A549 (cell line): Measurements from ENCODE around the gene NFASC.

Experiments
- CHD4 ChIP-seq: fragments of 200-600 bp; sonication (generic); IDR thresholded peaks from 2 replicates; pipeline ENCODE4 v1.6.1; 2016; ENCODE audit warnings: antibody characterized with exemption, mild to moderate bottlenecking, borderline replicate concordance
- MAZ ChIP-seq: fragments of 150-350 bp; IDR thresholded peaks from 2 replicates; pipeline ENCODE4 v1.6.1; 2014; ENCODE audit warnings: antibody characterized with exemption, low read depth, low read length, borderline replicate concordance
- POLR2A ChIP-seq: IDR thresholded peaks from 2 replicates; pipeline ENCODE4 v1.6.1; 2012; ENCODE audit warnings: mild to moderate bottlenecking, low read length
- RCOR1 ChIP-seq: fragments of 150-350 bp; IDR thresholded peaks from 2 replicates; pipeline ENCODE4 v1.6.1; 2014; ENCODE audit warnings: antibody characterized with exemption, low read length, low read depth
- TF ChIP-seq, protein P1 (sequence below): IDR thresholded peaks from 2 replicates; pipeline ENCODE4 v1.6.1; 2012; ENCODE audit warnings: low read depth, borderline replicate concordance
- TF ChIP-seq, protein P2 (sequence below): fragments of >200 bp; sonication (Bioruptor Twin); formaldehyde crosslinking; IDR thresholded peaks from 3 replicates; pipeline ENCODE4 v1.5.1; 2016

DNA sequence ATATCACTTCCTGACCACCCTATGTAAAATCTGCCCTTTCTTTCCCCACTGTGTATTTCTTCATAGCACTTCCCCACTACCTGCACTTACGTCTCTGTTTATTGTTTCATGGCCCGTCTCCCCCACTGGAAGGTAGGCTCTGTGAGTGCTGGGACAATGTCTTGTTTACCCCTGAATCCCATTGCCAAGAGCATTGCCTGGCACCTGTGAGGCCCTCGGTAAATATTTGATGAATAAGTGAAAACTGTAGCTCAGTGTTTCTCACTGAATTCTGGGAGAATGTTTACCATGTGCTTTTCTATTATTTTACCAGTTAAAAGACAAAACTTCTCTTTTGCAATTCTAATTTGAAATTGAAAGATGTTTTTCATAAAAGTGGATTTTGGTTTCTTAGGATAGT is 11.8 kb downstream of the NFASC start:
- TF ChIP-seq, protein P1, sequence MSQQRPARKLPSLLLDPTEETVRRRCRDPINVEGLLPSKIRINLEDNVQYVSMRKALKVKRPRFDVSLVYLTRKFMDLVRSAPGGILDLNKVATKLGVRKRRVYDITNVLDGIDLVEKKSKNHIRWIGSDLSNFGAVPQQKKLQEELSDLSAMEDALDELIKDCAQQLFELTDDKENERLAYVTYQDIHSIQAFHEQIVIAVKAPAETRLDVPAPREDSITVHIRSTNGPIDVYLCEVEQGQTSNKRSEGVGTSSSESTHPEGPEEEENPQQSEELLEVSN = no peak
- TF ChIP-seq, protein P2, sequence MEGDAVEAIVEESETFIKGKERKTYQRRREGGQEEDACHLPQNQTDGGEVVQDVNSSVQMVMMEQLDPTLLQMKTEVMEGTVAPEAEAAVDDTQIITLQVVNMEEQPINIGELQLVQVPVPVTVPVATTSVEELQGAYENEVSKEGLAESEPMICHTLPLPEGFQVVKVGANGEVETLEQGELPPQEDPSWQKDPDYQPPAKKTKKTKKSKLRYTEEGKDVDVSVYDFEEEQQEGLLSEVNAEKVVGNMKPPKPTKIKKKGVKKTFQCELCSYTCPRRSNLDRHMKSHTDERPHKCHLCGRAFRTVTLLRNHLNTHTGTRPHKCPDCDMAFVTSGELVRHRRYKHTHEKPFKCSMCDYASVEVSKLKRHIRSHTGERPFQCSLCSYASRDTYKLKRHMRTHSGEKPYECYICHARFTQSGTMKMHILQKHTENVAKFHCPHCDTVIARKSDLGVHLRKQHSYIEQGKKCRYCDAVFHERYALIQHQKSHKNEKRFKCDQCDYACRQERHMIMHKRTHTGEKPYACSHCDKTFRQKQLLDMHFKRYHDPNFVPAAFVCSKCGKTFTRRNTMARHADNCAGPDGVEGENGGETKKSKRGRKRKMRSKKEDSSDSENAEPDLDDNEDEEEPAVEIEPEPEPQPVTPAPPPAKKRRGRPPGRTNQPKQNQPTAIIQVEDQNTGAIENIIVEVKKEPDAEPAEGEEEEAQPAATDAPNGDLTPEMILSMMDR = no peak
- no peak for TF ChIP-seq POLR2A
- TF ChIP-seq RCOR1 = no peak
- no peak for TF ChIP-seq CHD4
- TF ChIP-seq MAZ = no peak
